Activated naive CD8-positive, alpha-beta T cell treated with anti-CD3 and anti-CD28 coated beads, Interleukin-2, amount 50 U/mL, for 24 hours (primary cell): ENCODE results near the gene GRIP1.
"Not testable (repeated sequence)": the region's sequence is repeated elsewhere in the genome, so short reads cannot be mapped to it uniquely, and the experiment has no call there.

Experiments used
- ATAC-seq: fragments of 150-1000 bp; cut with Tn5 transposase; one replicate; pipeline ENCODE4 v1.10.0; 2021
- DNase-seq: peaks from one replicate; pipeline ENCODE4 v3.0.0; 2021
- H3K27ac Mint-ChIP-seq: one replicate; pipeline ENCODE4 v1.8.0; 2021; ENCODE audit warnings: mild to moderate bottlenecking, mixed read lengths
- H3K27me3 Mint-ChIP-seq: one replicate; pipeline ENCODE4 v1.8.0; 2021; ENCODE audit warnings: mixed read lengths
- H3K36me3 Mint-ChIP-seq: one replicate; pipeline ENCODE4 v1.8.0; 2021; ENCODE audit warnings: low read depth, mixed read lengths
- H3K4me1 Mint-ChIP-seq: one replicate; pipeline ENCODE4 v1.8.0; 2021; ENCODE audit warnings: mixed read lengths
- H3K4me3 Mint-ChIP-seq: one replicate; pipeline ENCODE4 v1.8.0; 2021; ENCODE audit warnings: mild to moderate bottlenecking, moderate library complexity, mixed read lengths
- H3K9me3 Mint-ChIP-seq: one replicate; pipeline ENCODE4 v1.8.0; 2021; ENCODE audit warnings: mixed read lengths

GRIP1 gene

GRCh38 chr12:66340131-66340530 is 338.7 kb downstream of the GRIP1 start:
- Mint-ChIP-seq H3K27me3 (no peaks in the 10 kb centered on the region), H3K4me3 (no peak overlapping the region), H3K4me1 (peaks cover 13% of the 10 kb centered on the region), H3K9me3 (peaks cover 23% of the 10 kb centered on the region), H3K36me3 (peaks cover 63% of the 10 kb centered on the region), H3K27ac (no peak overlapping the region)
- no peak for ATAC-seq
- DNase-seq: no peak

DNA sequence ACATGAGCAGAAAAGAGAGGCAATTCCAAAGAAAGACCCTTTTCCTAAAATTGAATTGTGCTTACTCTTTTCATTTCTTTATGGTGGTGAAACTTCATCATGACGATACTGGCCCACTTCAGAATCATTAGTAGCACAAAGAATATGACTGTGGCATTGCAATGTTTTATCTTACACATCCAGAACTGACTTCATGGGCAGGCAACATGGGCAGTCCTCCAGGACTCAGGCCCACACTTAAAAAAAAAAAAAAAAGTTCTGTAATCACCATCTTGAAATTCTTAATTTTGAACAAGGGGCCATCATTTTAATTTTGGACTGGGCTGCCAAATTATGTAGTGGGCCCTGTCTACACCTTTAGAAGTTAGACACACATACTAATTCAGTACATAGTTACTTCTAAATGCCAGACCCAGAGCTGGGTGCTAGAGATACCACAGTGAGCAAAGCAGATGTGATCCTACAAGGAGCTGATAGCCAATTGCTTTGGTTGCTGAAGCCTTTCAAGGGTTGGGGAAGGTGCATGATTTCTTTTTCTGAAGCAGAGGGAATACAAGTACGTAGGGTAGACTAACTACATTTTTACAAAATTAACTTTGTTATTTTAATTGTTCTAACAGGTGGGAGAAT is 341.4 kb downstream of the GRIP1 start:
- H3K36me3 Mint-ChIP-seq: peaks cover 53% of the 10 kb centered on the region
- peaks cover 3% of the 10 kb centered on the region for H3K4me1 Mint-ChIP-seq
- H3K27ac Mint-ChIP-seq: no peak overlapping the region

GRCh38 chr12:66335746-66336145 is 343.1 kb downstream of the GRIP1 start:
- H3K4me3 Mint-ChIP-seq: no peak overlapping the region
- no peak overlapping the region for H3K27ac Mint-ChIP-seq
- H3K27me3 Mint-ChIP-seq: no peaks in the 10 kb centered on the region
- peaks cover 10% of the 10 kb centered on the region for H3K9me3 Mint-ChIP-seq
- H3K4me1 Mint-ChIP-seq: peaks cover 9% of the 10 kb centered on the region
- DNase-seq (no peak), ATAC-seq (no peak)
- peaks cover 55% of the 10 kb centered on the region for H3K36me3 Mint-ChIP-seq

More for the DNA sequence above, 341.4 kb downstream of the GRIP1 start:
- H3K9me3 Mint-ChIP-seq: peaks cover 23% of the 10 kb centered on the region
- no peak for DNase-seq
- H3K4me3 Mint-ChIP-seq: no peak overlapping the region
- H3K27me3 Mint-ChIP-seq: no peaks in the 10 kb centered on the region
- no peak for ATAC-seq

GRCh38 chr12:66331814-66332213 is 347.1 kb downstream of the GRIP1 start:
- H3K9me3 Mint-ChIP-seq: no peaks in the 10 kb centered on the region
- DNase-seq: no peak
- H3K4me3 Mint-ChIP-seq: no peak overlapping the region
- H3K27ac Mint-ChIP-seq: no peak overlapping the region
- H3K4me1 Mint-ChIP-seq: peaks cover 16% of the 10 kb centered on the region
- no peaks in the 10 kb centered on the region for H3K27me3 Mint-ChIP-seq
- peaks cover 44% of the 10 kb centered on the region for H3K36me3 Mint-ChIP-seq
- peak; percentile 20 for ATAC-seq

- ATAC-seq: no peak
- no peak for DNase-seq
- H3K9me3 Mint-ChIP-seq: no peaks in the 10 kb centered on the region
- H3K4me1 Mint-ChIP-seq: peaks cover 16% of the 10 kb centered on the region
- H3K4me3 Mint-ChIP-seq: no peak overlapping the region
- H3K27ac Mint-ChIP-seq: no peak overlapping the region
- H3K36me3 Mint-ChIP-seq: peaks cover 44% of the 10 kb centered on the region
- H3K27me3 Mint-ChIP-seq: no peaks in the 10 kb centered on the region
Measured at GRCh38 chr12:66331016-66331415, 347.9 kb downstream of the GRIP1 start.

- peaks cover 45% of the 10 kb centered on the region for H3K36me3 Mint-ChIP-seq
- no peaks in the 10 kb centered on the region for H3K27me3 Mint-ChIP-seq
- ATAC-seq (no peak), DNase-seq (no peak)
- H3K27ac Mint-ChIP-seq: no peak overlapping the region
- H3K4me1 Mint-ChIP-seq: peaks cover 16% of the 10 kb centered on the region
- H3K9me3 Mint-ChIP-seq: no peaks in the 10 kb centered on the region
- no peak overlapping the region for H3K4me3 Mint-ChIP-seq
Measured at GRCh38 chr12:66329941-66330340, 348.9 kb downstream of the GRIP1 start.

DNA sequence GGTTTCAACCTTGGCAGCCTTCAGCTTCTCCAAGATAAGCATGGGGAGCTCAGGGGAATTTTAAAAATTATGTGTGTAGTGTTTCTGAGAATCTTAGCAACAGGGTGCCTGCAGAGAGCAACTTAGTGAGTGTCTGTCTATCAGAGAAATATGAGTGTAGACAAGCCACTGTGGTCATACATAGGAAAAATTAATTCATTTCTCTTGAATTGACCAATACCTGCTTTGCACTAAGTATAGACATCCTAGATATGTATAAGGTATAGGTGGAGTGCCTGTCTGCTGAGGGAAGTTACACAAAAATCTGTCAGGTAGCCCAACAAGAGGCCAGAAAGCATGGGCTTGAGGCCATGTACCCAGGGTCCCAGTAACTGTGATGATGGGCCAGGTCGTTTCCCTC is 355.9 kb downstream of the GRIP1 start:
- no peaks in the 10 kb centered on the region for H3K27me3 Mint-ChIP-seq
- ATAC-seq (peak; percentile 36), DNase-seq (no peak)
- no peak overlapping the region for H3K4me3 Mint-ChIP-seq
- H3K27ac Mint-ChIP-seq: no peak overlapping the region
- peaks cover 49% of the 10 kb centered on the region for H3K36me3 Mint-ChIP-seq
- H3K9me3 Mint-ChIP-seq: no peaks in the 10 kb centered on the region
- H3K4me1 Mint-ChIP-seq: peaks cover 28% of the 10 kb centered on the region

DNA sequence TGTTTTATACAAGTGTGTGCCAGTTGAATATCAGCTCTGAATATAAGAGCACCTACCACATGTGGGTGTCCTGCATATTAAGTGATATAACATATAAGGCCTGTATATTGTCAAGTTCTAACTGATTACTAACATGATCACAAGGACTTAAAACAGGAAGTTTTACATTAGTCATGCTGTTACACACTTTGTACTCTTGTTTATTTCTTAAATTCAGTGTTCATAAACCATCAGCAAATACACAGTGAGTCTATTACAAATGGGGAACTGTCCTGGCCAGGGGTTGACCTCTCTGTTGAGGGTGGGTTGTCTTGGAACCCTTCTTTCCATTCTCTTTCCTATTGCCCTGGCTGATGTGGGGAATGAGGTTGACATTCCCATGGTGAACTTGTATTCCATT is 357.4 kb downstream of the GRIP1 start:
- Mint-ChIP-seq H3K27ac (no peak overlapping the region), H3K9me3 (no peaks in the 10 kb centered on the region), H3K27me3 (no peaks in the 10 kb centered on the region), H3K4me3 (no peak overlapping the region), H3K4me1 (peaks cover 30% of the 10 kb centered on the region), H3K36me3 (peaks cover 39% of the 10 kb centered on the region)
- ATAC-seq (no peak), DNase-seq (no peak)

- ATAC-seq (no peak), DNase-seq (no peak)
- H3K27me3 Mint-ChIP-seq: no peaks in the 10 kb centered on the region
- no peaks in the 10 kb centered on the region for H3K9me3 Mint-ChIP-seq
- no peak overlapping the region for H3K4me3 Mint-ChIP-seq
- H3K36me3 Mint-ChIP-seq: peaks cover 42% of the 10 kb centered on the region
- peaks cover 30% of the 10 kb centered on the region for H3K4me1 Mint-ChIP-seq
- H3K27ac Mint-ChIP-seq: no peak overlapping the region
Measured at GRCh38 chr12:66320996-66321395, 357.9 kb downstream of the GRIP1 start.

GRCh38 chr12:66319266-66319954 is 359.5 kb downstream of the GRIP1 start:
- Mint-ChIP-seq H3K4me3 (no peak overlapping the region), H3K27ac (no peak overlapping the region), H3K36me3 (peaks cover 40% of the 10 kb centered on the region), H3K4me1 (peaks cover 36% of the 10 kb centered on the region), H3K9me3 (no peaks in the 10 kb centered on the region), H3K27me3 (no peaks in the 10 kb centered on the region)
- ATAC-seq (no peak), DNase-seq (no peak)

DNA sequence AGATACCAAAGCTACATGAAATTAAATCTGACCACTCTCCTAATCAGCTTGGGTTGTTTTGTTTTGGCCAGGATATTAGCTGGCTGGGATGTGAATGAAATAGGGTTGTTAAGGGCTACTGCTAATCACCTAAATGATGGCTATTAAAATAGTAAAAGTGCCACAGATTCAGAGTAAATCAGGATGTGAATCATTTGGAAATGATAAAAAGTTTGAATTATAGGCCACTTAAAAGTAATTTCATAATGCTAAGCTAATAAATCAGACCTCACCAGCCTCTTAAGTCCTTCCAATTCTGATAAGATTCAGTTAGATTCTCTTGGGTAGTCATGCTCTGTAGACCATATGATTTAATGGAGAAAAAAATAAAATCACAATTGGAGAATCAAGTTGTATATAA is 364.6 kb downstream of the GRIP1 start:
- Mint-ChIP-seq H3K9me3 (no peaks in the 10 kb centered on the region), H3K27me3 (no peaks in the 10 kb centered on the region), H3K4me3 (no peak overlapping the region), H3K4me1 (peaks cover 66% of the 10 kb centered on the region), H3K27ac (no peak overlapping the region), H3K36me3 (peaks cover 52% of the 10 kb centered on the region)
- no peak for DNase-seq
- no peak for ATAC-seq

- Mint-ChIP-seq H3K4me3 (peak overlapping the region; percentile 5), H3K36me3 (peaks cover 58% of the 10 kb centered on the region), H3K27me3 (no peaks in the 10 kb centered on the region), H3K9me3 (no peaks in the 10 kb centered on the region), H3K4me1 (peaks cover 58% of the 10 kb centered on the region), H3K27ac (no peak overlapping the region)
- DNase-seq: no peak
- no peak for ATAC-seq
Measured at GRCh38 chr12:66312189-66312588, 366.7 kb downstream of the GRIP1 start.

DNA sequence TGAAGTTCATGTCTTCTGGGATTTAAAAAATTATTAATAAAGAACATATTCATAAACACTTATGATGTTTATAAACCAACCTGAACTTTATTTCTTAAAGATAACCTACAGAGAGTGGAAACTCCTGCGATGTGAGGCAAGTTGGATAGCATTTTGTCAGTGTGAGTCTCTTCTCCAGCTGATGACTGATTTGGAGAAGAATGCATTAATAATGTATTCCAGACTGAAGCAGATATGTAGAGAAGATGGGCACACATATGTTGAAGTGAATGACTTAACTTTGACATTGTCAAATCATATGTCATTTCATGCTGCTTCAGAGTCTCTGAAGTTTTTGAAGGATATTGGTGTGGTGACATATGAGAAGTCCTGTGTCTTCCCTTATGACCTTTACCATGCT is 369.3 kb downstream of the GRIP1 start:
- Mint-ChIP-seq H3K27ac (no peak overlapping the region), H3K27me3 (no peaks in the 10 kb centered on the region), H3K36me3 (peaks cover 71% of the 10 kb centered on the region), H3K4me3 (no peak overlapping the region), H3K4me1 (peaks cover 71% of the 10 kb centered on the region), H3K9me3 (no peaks in the 10 kb centered on the region)
- ATAC-seq: peak; percentile 36
- no peak for DNase-seq

DNA sequence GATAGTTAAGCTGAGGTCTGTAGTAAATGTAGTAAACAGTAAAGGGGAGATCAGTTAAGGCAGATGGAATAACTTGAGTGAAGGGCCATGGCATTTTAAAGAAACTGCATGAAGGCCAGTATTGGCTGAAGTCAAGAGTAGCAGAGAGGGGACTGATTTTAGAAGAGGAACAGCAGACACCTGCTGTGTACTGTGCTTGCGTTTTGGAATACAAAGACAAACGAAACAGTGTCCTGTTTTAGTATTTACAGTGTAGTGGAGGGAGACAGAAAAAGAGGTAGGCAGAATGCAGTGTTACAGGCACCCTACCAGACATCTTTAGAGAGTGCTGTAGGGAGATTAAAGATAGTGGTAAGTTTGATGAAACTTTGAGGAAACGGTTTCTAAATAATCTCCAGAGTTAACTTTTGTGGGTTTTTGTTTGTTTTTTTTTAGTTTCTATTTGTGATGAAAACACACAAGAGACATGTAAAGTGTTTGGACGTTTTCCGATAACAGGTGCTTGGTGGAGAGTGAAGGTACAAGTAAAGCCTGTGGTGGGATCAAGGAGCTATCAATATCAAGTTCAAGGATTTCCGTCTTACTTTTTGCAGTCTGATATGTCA is 374.5 kb downstream of the GRIP1 start:
- Mint-ChIP-seq H3K27ac (peak overlapping the region; percentile 99), H3K9me3 (no peaks in the 10 kb centered on the region), H3K36me3 (peaks cover 36% of the 10 kb centered on the region), H3K4me3 (peak overlapping the region; percentile 98), H3K4me1 (peaks cover 53% of the 10 kb centered on the region), H3K27me3 (no peaks in the 10 kb centered on the region)
- no peak for DNase-seq
- no peak for ATAC-seq

GRCh38 chr12:66303316-66303804 is 375.5 kb downstream of the GRIP1 start:
- Mint-ChIP-seq H3K4me3 (peak overlapping the region; percentile 98), H3K4me1 (peaks cover 50% of the 10 kb centered on the region), H3K27ac (peak overlapping the region; percentile 99), H3K36me3 (peaks cover 31% of the 10 kb centered on the region)
- DNase-seq, H3K27me3 Mint-ChIP-seq, H3K9me3 Mint-ChIP-seq: not testable (repeated sequence)
- ATAC-seq: peak; percentile 62
